ENCODE measurements around the gene TUFM. TPM values are rescaled to one million over a fixed set of nuclear protein-coding genes. Genes with fewer than 3 reads are reported as not detected.
"Not testable (repeated sequence)": the region's sequence is repeated elsewhere in the genome, so short reads cannot be mapped to it uniquely, and the experiment has no call there.

The TUFM gene
- total RNA-seq, 1 experiment from 2014 or later: 136 TPM

GRCh38 chr16:28821874-28822519 is 24.2 kb downstream of the TUFM start:
- in situ Hi-C loops (cut with HindIII; ENCODE audit: low sequenced_read_pairs): no loop called here
- no peak for DNase-seq (ENCODE audit: low spot score)

GRCh38 chr16:28820546-28820945 is 25.6 kb downstream of the TUFM start:
- DNase-seq (ENCODE audit: low spot score); in situ Hi-C loops (cut with HindIII; ENCODE audit: low sequenced_read_pairs): not testable (repeated sequence)

GRCh38 chr16:28820016-28820415 is 26.1 kb downstream of the TUFM start:
- DNase-seq (ENCODE audit: low spot score): no peak
- in situ Hi-C loops (cut with HindIII; ENCODE audit: low sequenced_read_pairs): no loop called here

GRCh38 chr16:28807445-28808120 is 38.6 kb downstream of the TUFM start:
- DNase-seq (ENCODE audit: low spot score); in situ Hi-C loops (cut with HindIII; ENCODE audit: low sequenced_read_pairs): not testable (repeated sequence)

GRCh38 chr16:28802235-28803019 is 43.7 kb downstream of the TUFM start:
- DNase-seq (ENCODE audit: low spot score); in situ Hi-C loops (cut with HindIII; ENCODE audit: low sequenced_read_pairs): not testable (repeated sequence)

Other genes with a start within 250 kb of the TUFM start
- 0.98 TPM in 1 of 2 replicates, not detected in the other for gene SULT1A2, start 249.3 kb downstream of the TUFM start, total RNA-seq (2014; rRNA removed; shearing (Covaris generic))
- 32.2 and 38.8 TPM in 2 replicates for gene SULT1A1, start 236.3 kb downstream of the TUFM start, total RNA-seq (2014; rRNA removed; shearing (Covaris generic))
- gene NPIPB8, start 208.3 kb downstream of the TUFM start, total RNA-seq (2014; rRNA removed; shearing (Covaris generic)): not detected in 2 replicates
- gene EIF3C, start 134.9 kb downstream of the TUFM start, total RNA-seq (2014; rRNA removed; shearing (Covaris generic)): 714 and 797 TPM in 2 replicates
- 0.41 TPM in 1 of 2 replicates, not detected in the other for gene NPIPB9, start 94.6 kb downstream of the TUFM start, total RNA-seq (2014; rRNA removed; shearing (Covaris generic))
- gene ATXN2L, start 23.3 kb downstream of the TUFM start, total RNA-seq (2014; rRNA removed; shearing (Covaris generic)): 44.6 and 55.1 TPM in 2 replicates
- 26.0 and 30.9 TPM in 2 replicates for gene SH2B1, start 17.5 kb upstream of the TUFM start, total RNA-seq (2014; rRNA removed; shearing (Covaris generic))
- 7.8 and 11.1 TPM in 2 replicates for gene ATP2A1, start 32.1 kb upstream of the TUFM start, total RNA-seq (2014; rRNA removed; shearing (Covaris generic))
- gene RABEP2, start 78.9 kb upstream of the TUFM start, total RNA-seq (2014; rRNA removed; shearing (Covaris generic)): 22.6 and 34.6 TPM in 2 replicates
- gene CD19, start 85.6 kb upstream of the TUFM start, total RNA-seq (2014; rRNA removed; shearing (Covaris generic)): 0.10 TPM in 1 of 2 replicates, not detected in the other
- 22.4 and 27.4 TPM in 2 replicates for gene NFATC2IP, start 104.6 kb upstream of the TUFM start, total RNA-seq (2014; rRNA removed; shearing (Covaris generic))
- gene SPNS1, start 128.4 kb upstream of the TUFM start, total RNA-seq (2014; rRNA removed; shearing (Covaris generic)): 64.4 and 81.8 TPM in 2 replicates
- 7.4 TPM in 1 of 2 replicates, not detected in the other for gene LAT, start 138.7 kb upstream of the TUFM start, total RNA-seq (2014; rRNA removed; shearing (Covaris generic))

Data from G401 (cell line).